Measurements from ENCODE around the gene TSPAN15.

TSPAN15 gene

DNA sequence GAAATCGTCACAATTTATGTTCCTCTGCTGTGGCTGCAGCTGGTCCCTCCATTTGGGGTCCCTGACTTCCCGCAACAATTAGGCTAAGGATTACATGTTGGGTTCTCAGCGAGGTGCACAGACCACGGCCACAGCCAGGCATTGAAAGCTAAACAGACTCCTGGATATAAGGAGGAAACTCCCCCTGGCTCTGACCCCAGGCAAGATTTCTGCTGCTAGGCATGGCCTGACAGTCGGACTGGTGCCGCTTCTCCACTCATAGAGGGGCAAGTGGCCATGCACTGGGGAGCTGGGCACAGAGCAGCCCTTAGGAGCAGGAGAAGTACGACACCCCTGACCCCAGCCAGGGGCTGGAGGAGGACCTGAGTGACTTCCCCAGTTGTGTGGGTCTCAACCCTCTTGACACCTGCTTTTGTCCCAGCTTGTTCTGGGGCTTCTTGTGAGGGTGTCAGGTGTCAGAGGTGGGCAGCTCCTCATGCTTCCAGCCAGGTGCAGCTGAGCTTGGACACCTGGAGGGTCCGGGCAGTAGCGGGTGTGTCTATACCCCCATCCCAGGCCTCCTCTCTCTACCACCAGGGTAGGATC, 38.3 kb downstream of the TSPAN15 start:
- no peak for DNase-seq

DNA sequence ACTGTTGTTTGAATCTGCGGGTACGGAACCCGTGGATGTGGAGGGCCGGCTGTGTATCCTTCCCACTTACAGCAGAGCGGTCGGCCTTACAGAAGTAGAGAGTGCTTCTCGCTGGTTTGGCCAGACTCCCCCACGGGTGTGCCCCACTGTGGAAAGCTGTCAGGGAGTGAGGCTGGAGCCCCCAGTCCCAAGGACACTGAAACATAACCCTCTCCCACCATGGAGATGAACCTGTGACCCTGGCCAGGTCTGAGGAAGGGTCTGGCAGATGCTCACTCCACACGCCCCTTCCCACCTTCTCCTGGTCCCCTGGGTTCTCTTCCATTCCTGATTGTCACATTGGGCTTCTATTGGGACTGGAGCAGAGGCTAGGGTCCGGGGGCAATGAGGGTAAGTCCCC, 39.6 kb downstream of the TSPAN15 start:
- no peak for DNase-seq

DNA sequence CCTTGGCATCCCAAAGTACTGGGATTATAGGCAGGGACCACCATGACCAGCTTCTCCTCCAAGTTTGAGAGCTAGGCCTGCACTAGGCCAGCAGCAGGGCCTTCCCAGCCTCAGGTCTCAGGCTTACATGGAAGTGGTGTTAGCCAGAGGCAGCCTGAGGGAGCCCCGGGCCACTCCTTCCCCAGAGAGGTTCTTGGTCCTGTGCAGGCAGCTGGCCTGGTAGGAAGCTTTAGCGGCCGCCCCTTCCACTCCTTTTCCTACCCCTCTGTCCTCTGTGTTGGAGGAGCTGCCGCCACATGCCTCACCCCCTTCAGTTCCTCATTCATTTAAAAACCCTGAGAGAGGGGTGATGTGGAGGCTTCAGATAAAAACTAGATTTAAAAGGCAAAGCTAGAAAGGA, 40.3 kb downstream of the TSPAN15 start:
- no peak for DNase-seq

DNA sequence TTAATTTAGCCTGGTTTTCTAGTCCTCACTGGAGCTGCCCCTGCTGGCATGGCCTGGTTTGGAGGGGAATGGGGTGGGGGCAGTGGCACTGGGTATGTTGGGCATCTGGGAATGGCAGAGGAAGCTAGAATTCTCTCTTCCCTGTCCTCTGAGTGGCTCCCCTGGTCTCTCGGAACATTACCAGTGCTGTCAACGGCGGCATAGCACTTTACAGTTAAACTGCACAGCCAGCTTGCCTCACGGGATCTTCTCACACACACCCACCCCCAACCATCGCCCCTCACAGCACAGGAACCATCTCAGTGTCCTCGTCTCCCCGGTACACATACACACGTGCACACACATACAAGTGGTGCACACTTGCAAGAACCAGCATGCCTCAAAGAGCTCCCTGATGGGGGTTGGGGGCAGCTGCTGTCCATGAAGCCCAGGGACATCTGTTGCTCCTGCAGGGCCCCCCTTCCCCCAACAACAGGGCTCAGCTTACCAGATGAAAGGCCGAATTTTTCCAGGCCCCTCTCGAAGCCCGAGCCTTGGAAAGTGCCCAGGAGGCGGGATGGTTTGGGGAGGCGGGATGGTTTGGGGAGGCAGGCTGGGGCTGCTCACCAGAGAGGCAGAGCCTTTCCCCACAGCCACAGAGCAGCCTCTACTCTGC, 41.0 kb downstream of the TSPAN15 start:
- no peak for DNase-seq

DNA sequence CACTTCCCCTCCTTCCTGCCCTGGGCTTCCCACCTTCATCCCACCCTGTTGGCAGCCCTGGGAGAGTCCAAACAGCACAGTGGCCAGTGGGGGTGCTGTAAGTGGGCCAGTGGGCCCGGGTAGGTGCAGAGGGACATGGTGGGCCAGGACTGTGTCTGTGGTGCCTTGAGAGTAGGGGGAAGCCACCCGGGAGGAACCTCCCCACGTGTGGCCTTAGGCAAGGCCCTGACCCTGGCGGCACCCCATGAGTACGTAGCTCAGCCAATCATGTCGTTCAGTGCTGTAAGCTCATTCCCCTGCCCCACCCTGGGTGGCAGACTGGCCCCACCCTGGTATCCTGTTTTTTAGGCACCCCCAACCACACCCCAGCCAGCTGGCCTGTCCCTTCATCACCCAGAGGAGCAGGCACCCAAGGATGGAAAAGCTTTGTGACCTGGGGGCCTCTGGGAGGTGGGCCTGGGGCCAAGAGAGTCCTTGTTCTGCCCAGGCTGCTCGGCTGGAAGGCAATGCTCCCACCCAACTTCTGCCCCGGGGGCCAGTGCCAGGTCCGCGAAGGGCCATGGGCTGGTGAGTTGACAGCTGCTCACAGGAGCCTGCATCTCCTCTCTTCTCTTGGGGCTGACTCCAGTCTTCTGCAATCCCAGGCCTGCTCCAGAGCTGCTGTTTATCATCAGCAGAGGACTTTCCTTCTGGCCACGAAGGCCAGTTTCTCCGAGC, 41.6 kb downstream of the TSPAN15 start:
- no peak for DNase-seq

DNA sequence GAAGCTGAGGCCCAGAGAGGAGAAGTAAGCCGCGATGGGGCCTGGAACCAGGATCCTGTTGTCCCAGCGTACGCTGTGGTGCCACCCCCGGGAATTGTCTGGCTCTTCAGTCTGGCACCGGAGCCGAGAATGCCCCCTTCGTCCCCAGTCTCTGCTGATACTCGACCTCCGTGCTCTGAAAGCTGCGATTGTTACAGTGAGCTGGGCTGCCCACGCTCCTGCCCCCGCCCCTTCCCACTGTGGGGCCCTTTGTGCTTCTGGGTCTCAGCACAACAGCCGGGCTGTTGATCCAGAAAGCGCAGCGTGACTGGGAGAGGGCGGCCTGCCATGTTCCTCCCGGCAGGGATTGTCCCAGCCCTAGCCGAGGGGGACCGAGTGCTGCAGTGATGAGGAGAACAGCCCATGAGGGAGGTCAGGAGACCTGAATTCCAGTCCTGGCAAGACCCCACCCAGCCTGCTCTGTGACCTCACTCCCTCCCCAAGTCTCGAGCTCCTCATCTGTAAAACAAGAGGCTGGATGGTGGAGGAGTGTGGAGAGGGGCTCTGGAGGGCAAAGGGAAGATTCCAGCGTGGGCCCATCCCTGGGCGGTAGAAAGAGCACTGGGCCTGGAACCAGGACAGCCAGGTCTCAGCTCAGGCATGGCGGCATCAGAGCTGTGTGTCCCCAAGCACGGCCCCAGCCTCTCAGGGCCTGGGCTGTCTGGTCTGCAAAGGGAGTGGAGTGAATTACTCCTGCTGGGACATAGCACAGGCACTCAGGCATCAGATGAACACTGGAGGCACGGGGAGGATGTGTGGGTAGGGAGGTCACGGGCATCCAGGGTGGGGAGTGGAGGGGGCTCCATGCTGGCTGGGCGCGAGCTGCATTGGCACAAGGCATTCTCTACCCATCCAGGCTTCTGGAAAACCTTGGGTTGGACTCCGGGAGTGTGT, 43.6 kb downstream of the TSPAN15 start:
- no peak for DNase-seq

DNA sequence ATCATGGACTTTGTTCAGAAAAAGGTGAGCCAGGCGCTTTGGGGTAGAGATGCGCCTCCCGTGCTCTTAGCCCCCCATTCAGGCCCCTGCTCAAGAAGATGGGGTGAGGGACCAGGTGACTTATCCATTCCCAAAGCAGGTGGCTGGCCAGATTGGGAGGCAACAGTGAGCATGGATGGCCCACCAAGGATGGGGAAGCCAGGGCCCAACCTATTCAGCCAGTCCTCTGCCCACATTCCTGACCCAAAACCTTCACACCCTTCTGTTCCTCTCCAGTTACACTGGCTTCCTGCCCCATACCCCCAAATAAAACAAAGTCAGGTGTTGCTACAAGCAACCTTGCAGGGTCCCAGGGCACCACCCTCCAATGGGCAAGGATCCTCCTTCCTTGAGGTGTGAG, 44.4 kb downstream of the TSPAN15 start:
- no peak for DNase-seq

DNA sequence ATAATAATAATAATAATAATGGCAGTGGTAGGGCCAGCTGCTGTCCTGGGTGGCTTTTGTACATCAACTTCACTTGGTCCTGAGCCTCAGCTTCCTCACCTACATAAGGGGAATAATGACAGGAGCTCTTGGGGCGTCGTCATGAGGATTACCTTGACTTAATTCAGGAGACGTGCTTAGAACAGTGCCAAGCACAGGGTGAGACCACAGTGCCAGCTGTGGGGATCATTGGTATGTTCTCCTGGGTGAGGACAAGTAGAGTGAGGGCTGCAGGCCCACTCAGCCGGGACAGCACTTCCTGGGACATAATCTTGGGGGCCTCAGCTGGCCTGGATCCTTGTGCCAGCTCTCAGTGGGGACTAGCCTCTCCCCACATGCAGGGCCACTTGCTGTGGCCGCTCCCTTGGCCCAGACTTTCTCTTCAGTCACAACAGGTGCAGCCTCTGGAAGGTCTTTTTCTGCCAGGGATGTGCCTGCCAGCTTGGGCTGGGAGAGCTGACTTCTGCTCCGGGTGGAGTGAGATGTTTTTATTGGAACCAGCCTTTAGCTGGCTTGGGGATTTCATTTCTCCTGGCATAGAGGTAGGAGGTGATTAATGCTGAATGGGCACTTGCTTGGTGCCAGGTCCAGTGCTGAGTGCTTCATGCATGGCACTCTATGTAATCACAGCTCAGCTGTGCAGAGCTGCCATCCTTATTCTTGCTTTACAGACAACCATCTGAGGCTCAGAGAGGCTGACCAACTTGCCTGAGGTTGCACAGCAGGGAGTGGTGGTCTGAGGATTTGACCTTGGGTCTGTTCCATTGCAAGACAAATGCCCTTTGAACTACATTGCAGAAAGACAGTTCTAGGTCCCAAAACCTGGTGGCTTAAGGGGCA, 45.3 kb downstream of the TSPAN15 start:
- DNase-seq, result no peak

DNA sequence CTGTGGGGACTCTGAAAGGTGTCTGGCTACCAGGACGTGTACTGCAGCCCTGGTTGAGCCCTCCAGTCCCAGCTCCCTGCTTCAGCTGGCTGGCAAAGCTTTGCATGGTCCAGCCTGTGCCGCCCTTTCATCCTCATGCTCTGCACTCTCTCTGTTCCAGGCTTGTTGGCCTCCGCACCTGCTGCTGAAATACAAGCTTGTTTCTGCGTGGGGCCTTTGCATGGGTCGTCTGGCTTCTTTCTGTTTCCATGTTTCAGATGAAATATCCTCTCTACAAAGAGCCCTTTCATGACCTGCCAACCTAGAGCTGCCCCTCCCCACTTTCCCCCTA, 45.9 kb downstream of the TSPAN15 start:
- DNase-seq, result no peak

DNA sequence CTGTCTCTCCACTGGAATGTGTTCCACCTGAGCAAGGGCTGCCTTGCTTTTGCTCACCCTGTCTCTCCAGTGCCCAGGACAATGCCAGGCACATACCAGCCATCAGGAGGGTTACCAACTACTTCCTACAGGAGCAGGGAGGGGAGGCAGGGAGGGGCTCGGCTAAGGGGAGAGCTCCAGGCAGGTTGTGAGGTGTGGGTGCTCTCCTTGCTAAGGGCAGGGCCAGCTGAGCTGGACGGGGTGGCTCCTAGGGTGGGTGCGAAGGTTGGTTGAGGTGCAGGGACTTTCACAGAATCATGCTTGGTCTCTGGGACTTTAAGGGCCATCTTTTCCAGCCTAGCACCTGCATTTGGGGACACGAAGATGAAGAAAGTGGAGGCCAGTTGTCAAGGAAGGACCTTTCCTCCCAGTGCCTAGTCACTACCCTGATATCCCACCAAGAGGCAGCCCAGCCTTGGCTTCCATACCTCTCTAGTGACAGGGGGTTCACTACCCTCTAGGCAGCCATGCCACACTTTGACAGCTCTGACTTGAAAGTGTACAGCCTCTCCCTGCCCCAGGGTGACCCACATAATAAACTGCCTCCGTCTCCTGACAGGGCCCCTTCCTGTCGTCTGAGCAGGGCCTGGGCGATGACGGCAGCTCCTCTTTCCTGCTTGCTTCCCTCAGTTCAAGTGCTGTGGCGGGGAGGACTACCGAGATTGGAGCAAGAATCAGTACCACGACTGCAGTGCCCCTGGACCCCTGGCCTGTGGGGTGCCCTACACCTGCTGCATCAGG, 46.5 kb downstream of the TSPAN15 start:
- no peak for DNase-seq

DNA sequence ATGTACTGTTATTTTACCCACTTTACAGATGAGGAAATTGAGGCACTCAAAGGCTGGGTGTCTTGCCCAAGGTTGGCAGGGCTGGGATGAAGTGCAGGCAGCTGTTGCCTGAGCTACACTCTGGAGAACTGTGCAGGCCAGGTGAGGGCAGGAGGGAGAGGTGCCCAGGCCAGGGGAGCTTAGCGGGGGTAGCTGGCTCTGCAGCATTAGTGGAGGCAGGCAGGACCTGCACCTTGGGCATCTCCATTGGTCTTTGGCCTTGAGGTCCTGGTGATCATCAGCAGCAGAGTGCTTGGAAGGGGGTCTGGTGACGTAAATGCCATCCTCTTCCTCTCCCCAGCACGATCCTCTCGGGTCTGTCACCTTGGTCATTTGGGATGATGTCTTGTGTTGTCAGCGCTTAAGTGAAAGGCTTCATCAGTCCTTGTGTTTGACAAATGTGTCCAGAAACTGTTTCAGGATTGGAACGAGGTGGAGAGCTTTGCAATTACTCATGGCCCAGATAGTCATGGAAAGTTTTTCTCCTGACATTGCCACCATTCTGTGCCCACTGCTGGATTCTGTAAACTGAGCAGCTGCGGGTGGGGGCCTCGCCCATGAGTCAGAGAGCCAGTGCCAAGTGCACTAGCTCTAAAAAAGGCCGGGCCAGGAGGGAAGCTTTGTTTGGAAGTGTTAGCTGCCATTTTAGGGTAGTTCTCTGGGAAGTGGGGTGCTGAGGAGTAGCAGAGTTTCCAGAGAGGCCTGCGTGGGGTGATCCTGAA, 47.6 kb downstream of the TSPAN15 start:
- no peak for DNase-seq

DNA sequence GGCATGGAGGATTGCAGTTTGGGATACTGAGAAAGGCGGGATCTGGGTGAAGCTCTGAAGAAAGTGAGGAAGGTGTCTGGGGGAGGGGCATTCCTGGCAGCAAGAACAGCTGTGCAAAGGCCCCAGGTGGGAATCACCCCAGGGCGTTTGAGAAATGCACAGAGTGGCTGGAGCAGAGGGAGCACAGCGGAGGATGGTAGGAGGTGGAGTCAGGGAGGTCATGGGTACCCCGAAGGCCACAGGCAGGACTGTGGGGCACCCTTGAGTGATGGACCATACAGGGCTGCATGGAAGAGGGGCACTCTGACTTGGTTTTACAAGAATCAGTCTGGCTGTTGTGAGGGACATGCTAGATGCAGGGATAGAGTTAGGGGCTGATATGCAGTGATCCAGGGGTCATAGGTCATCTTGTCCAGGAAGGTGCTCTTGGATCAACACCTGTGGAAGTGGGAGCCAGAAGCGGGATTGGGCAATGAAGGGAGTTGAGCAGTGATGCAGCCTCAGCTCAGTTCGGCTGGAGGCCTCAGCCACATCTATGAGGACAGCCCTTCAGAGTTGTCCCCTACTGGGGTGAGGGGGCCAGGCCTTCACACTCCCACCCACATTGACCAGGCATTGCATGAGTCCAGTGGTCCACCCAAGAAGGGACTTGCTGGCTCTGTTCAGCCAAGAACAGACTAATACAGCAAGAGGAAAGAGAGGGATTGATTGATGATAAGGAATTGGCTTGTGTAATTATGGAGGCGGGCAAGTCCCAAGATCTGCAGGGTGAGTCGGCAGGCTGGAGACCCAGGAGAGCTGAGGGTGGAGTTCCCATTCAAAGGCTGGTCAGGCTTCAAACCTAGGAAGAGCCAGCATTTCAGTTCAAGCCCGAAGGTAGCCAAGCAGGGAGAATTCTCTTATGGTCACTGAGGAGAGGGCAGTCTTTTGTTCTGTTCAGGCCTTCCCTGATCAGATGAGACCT, 48.7 kb downstream of the TSPAN15 start:
- no peak for DNase-seq

DNA sequence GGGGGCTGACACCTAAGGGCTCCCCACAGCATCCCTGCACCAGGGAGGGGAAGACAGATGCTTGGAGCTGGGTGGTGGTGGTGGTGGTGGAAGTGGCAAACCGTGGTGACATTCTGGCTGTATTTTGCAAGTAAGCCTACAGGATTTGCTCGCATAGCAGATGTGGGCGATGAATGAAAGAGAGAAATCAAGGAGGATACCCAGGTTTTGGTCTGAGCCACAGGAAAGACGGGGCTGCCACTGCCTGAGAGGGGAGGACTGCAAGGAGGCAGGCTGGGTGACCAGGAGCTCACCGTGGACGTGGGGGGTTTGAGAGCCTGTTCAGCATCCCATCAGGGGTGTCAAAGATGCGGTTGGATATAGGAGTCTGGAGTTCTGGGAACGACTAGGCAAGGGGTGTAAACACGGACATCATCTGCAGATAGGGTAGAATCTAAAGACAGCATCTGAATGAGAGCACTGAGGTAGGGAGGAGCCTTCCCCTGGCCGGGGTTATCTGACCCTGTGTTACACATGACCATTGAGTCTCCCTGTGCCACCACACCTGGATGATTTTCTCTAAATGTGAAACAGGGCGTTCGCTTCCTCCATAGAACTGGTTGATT, 49.7 kb downstream of the TSPAN15 start:
- DNase-seq, result no peak

DNA sequence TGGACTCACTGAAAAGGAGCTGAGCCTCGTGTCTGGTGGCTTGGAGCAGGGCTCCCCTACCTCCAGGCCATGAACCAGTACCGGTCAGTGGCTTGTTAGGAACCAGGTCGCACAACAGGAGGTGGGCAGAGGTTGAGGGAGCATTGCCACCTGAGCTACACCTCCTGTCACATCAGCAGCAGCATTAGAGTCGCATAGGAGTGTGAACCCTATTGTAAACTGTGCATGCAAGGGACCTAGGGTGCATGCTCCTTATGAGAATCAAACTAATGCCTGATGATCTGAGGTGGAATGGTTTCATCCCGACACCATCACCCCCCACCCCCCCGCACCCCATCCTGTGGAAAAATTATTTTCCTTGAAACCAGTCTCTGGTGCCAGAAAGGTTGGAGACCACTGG, 50.4 kb downstream of the TSPAN15 start:
- DNase-seq, result no peak

DNA sequence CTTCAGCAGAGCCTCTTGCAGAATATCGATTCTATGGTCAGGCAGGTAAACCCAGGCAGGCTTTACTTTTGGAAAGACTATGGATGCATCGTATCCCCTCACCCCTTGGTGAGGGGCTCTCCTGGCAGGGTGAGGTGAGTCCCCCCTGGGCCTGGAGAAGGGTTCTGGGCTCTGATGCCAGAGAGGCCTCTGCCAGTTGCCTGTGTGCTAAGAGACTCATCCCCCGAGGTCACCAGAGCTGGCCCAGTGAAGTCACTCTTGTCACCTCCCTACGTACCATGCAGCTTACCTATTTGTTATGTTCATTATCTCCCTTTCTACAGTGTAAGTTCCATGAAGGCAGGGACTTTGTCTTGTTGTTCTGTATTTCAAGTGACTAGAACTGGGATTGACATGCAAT, 51.3 kb downstream of the TSPAN15 start:
- no peak for DNase-seq

DNA sequence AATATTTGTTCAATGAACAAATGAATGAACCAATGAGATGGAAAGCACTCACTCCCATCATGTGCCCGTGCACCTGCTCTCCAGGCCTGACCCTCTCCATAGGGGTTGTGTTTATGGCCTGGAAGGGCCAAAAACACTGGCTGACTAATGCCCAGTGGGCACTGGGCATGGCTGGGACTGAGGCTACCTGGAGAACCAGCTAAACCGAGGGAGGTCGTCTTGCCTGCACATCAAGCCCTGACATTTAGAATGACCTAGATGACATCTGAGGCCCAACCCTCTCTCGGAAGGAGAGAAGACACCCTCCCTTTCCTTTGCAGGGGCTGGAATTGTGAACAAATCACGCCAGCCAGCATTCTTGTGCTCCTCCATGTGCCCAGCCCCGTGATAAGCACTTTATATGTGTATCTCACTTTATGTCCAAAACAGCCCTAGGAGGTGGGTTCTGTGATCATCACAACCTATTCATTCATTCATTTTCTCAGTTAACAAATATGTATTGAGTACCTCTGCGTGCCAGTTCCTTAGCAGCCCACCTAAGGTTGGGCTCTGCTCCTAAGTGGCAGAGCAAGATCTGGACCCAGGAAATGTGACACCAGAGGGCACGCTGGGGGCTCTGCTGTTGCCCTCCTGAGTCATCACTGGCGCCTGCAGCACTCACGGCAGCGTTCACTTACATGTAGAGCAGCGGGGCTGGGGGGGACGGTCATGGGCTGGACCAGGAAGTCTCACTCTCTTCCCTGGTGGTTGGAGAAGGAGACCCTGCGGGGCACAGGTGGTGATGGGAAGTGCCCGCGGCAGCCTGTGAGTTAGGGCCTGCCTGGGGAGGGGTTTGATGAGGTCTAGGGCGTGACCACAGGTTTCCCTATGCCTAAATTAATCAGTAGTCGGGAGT, 52.0 kb downstream of the TSPAN15 start:
- DNase-seq, result no peak

DNA sequence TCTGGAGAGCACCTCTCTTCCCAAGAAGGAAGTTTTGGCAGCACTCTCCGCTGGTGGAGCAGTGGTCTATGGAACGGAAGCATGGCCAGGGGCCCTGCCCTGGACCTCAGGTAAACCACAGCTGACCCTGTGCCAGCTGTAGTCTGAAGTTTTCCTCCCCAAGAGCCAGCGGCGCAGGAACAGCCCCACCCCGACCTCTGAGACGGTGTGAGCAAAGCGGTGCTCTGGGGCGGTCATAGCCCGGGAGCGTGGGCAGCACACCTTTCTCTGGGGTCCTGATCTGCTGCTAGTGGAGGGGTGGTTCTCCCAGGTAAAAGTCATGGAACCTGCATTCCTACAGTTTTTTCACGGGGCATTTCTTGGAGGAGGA, 52.6 kb downstream of the TSPAN15 start:
- DNase-seq, result no peak

DNA sequence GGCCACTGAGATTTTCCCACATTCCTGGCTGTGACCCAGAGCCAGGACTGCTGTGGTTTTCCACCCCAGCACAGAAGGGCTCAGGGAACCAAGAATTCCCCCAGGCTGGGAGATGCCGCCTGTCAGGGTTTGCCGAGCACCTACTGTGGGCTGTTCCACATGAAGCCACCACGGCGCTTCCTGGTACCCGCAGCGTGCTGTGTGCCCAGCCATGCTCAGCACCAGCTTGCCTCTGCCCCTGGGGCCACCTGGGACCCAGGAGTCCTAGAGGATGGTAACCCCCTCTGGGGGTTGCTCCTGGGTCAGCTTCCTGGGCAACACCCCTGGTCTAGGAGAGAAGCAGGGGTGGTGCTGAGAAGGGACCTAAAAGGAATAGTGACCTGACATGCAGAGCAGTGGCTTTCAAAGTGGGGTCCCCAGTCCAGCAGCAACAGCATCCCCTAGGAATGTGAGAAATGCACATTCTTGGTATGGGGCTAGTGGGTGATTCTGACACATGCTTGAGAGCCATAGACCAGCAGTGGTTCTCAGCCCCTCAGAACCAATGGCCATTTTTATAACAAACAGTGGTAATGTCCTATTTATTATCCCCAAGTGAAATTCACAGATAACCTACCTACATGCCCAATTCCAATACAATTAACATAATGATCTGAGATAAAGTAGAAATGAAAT, 53.4 kb downstream of the TSPAN15 start:
- no peak for DNase-seq
